HCT116 (cell line): Measurements from ENCODE around the gene MON1B. TPM values are rescaled to one million over a fixed set of nuclear protein-coding genes. Genes with fewer than 3 reads are reported as not detected.

Experiments used
- ATAC-seq: fragments of 200-7000 bp; cut with Tn5 transposase; 2 replicates; pipeline ENCODE4 v1.9.1; 2020; ENCODE audit warnings: mild to moderate bottlenecking, moderate library complexity
- Bru-seq: library from RNA; stranded (reverse); fragments of 400-500 nt; gene quantifications from one replicate; lab custom pipeline; 2021; lab: Mats Ljungman, UMichigan
- BruChase-seq, 2 experiments: library from RNA; stranded (reverse); fragments of 400-500 nt; gene quantifications; one replicate each; lab custom pipeline; 2021; lab: Mats Ljungman, UMichigan
- BruUV-seq: library from RNA; stranded (reverse); fragments of 400-500 nt; replicated peaks from 2 replicates; lab custom pipeline; 2021; lab: Mats Ljungman, UMichigan
- CTCF ChIA-PET: fragments of 300-600 bp; sonication (Branson Sonifier 250); formaldehyde crosslinking; loops from one replicate; lab custom pipeline; 2021; ENCODE audit warnings: antibody characterized with exemption; lab: Charles Lee
- POLR2A ChIA-PET: fragments of 300-600, 350-600 bp; sonication (Branson Sonifier 250); formaldehyde crosslinking; loops from one replicate; lab custom pipeline; 2021; ENCODE audit warnings: antibody characterized with exemption; lab: Charles Lee
- RAD21 ChIA-PET, 2 experiments: fragments of 300-600 bp; sonication (Branson Sonifier 250); formaldehyde crosslinking; loops; one replicate each; lab custom pipeline; 2023; ENCODE audit warnings: low total read pairs in 2 of 2; ENCODE audit not compliant: uncharacterized antibody in 2 of 2, unreplicated experiment in 2 of 2, low non-redundant PET in 1 of 2; lab: Charles Lee
- DNase-seq: peaks from one replicate; pipeline ENCODE4 v3.0.0-alpha.2; 2010; ENCODE audit warnings: low read depth, low spot score
- H2AFZ ChIP-seq: fragments of 200-600 bp; shearing (Covaris generic), sonication (generic); 2 replicates; pipeline ENCODE4 v1.6.1; 2017; ENCODE audit warnings: low read depth, mixed run types, mixed read lengths, antibody characterized with exemption, low read length; ENCODE audit not compliant: poor library complexity, severe bottlenecking
- H3K27ac ChIP-seq: 2 replicates; pipeline ENCODE4 v1.5.1; 2012; ENCODE audit warnings: low read depth, low read length
- H3K27me3 ChIP-seq: fragments of 200-600 bp; sonication (generic); 2 replicates; pipeline ENCODE4 v1.6.1; 2016; ENCODE audit warnings: mixed run types, low read length, mixed read lengths; ENCODE audit not compliant: insufficient read depth
- H3K36me3 ChIP-seq, 2 experiments: fragments of 200-500 bp in 1 of 2; fragments of 200-600 bp in 1 of 2; sonication (Bioruptor generic) in 1 of 2; sonication (generic) in 1 of 2; 2 replicates each; pipeline versions ENCODE4 v1.5.1 to v1.6.1; 2014 to 2016; ENCODE audit warnings: low read length in 2 of 2, inconsistent platforms in 1 of 2, mixed read lengths in 1 of 2, mixed run types in 1 of 2; ENCODE audit not compliant: insufficient read depth in 2 of 2, control insufficient read depth in 1 of 2
- H3K4me1 ChIP-seq, 2 experiments: fragments of 200-600 bp in 1 of 2; sonication (generic) in 1 of 2; 2 replicates each; pipeline versions ENCODE4 v1.5.1 to v1.6.1; 2012 to 2017; ENCODE audit warnings: low read length in 2 of 2, inconsistent platforms in 1 of 2, mild to moderate bottlenecking in 1 of 2, mixed read lengths in 1 of 2, mixed run types in 1 of 2, moderate library complexity in 1 of 2; ENCODE audit not compliant: insufficient read depth in 2 of 2, control insufficient read depth in 1 of 2
- H3K4me2 ChIP-seq: fragments of 200-600 bp; sonication (generic); 2 replicates; pipeline ENCODE4 v1.6.1; 2017; ENCODE audit warnings: mixed run types, low read length, mixed read lengths
- H3K4me3 ChIP-seq, 2 experiments: fragments of 200-600 bp in 1 of 2; sonication (generic) in 1 of 2; replicated peaks in 1 of 2; 2 replicates each; pipeline ENCODE4 v1.5.1; 2011 to 2016; ENCODE audit warnings: low read length in 2 of 2, control low read depth in 1 of 2, low read depth in 1 of 2, mild to moderate bottlenecking in 1 of 2, mixed read lengths in 1 of 2, mixed run types in 1 of 2
- H3K79me2 ChIP-seq: fragments of 200-600 bp; sonication (generic); 2 replicates; pipeline ENCODE4 v1.6.1; 2017; ENCODE audit warnings: mild to moderate bottlenecking, mixed run types, low read length, moderate library complexity, mixed read lengths; ENCODE audit not compliant: insufficient read depth
- H3K9ac ChIP-seq: fragments of 200-600 bp; sonication (generic); 2 replicates; pipeline ENCODE4 v1.6.1; 2016; ENCODE audit warnings: low read length, mixed read lengths
- H3K9me2 ChIP-seq: fragments of 200-600 bp; sonication (generic), shearing (Covaris generic); 2 replicates; pipeline ENCODE4 v1.6.1; 2017; ENCODE audit warnings: mixed run types, mild to moderate bottlenecking, moderate library complexity; ENCODE audit not compliant: insufficient read depth
- H3K9me3 ChIP-seq, 2 experiments: fragments of 200-500 bp in 1 of 2; fragments of 200-600 bp in 1 of 2; sonication (Bioruptor generic) in 1 of 2; sonication (generic) in 1 of 2; 2 replicates each; pipeline ENCODE4 v1.6.1; 2014 to 2017; ENCODE audit warnings: low read length in 2 of 2, mixed read lengths in 2 of 2, inconsistent platforms in 1 of 2, low read depth in 1 of 2, mild to moderate bottlenecking in 1 of 2, mixed run types in 1 of 2, moderate library complexity in 1 of 2; ENCODE audit not compliant: control insufficient read depth in 1 of 2, insufficient read depth in 1 of 2
- H4K20me1 ChIP-seq: fragments of 200-600 bp; sonication (generic), shearing (Covaris generic); 2 replicates; pipeline ENCODE4 v1.6.1; 2017; ENCODE audit warnings: mixed run types, mild to moderate bottlenecking, moderate library complexity; ENCODE audit not compliant: insufficient read depth
- CEBPB ChIP-seq: IDR thresholded peaks from 2 replicates; pipeline ENCODE4 v1.6.1; 2012; ENCODE audit warnings: low read depth
- CTCF ChIP-seq, 3 experiments: fragments of 200-600 bp in 1 of 3; sonication (generic) in 1 of 3; IDR thresholded peaks in 2 of 3; conservative IDR thresholded peaks in 1 of 3; 2 replicates each; pipeline ENCODE4 v1.5.1; 2012 to 2017; ENCODE audit warnings: low read depth in 2 of 3, low read length in 2 of 3, antibody characterized with exemption in 1 of 3, borderline replicate concordance in 1 of 3, control low read depth in 1 of 3, mild to moderate bottlenecking in 1 of 3, mixed read lengths in 1 of 3, mixed run types in 1 of 3, moderate library complexity in 1 of 3; ENCODE audit not compliant: insufficient read depth in 1 of 3
- EGR1 ChIP-seq: IDR thresholded peaks from 2 replicates; pipeline ENCODE4 v1.6.1; 2012; ENCODE audit warnings: low read depth
- ELF1 ChIP-seq: IDR thresholded peaks from 2 replicates; pipeline ENCODE4 v1.6.1; 2012; ENCODE audit warnings: low read depth, borderline replicate concordance
- JUND ChIP-seq: IDR thresholded peaks from 2 replicates; pipeline ENCODE4 v1.6.1; 2012
- POLR2AphosphoS5 ChIP-seq: IDR thresholded peaks from 2 replicates; pipeline ENCODE4 v1.6.1; 2011; ENCODE audit warnings: mild to moderate bottlenecking, low read depth, low read length, moderate library complexity
- SIN3A ChIP-seq: IDR thresholded peaks from 2 replicates; pipeline ENCODE4 v1.6.1; 2012; ENCODE audit warnings: low read depth
- SP1 ChIP-seq: IDR thresholded peaks from 2 replicates; pipeline ENCODE4 v1.6.1; 2012; ENCODE audit warnings: low read depth
- SRF ChIP-seq: IDR thresholded peaks from 2 replicates; pipeline ENCODE4 v1.6.1; 2012; ENCODE audit warnings: low read depth
- TCF7L2 ChIP-seq: IDR thresholded peaks from 2 replicates; pipeline ENCODE4 v1.7.0; 2011; ENCODE audit warnings: borderline replicate concordance, inconsistent platforms; ENCODE audit not compliant: insufficient read depth, insufficient read length; ENCODE audit errors: extremely low read depth
- YY1 ChIP-seq: IDR thresholded peaks from 2 replicates; pipeline ENCODE4 v1.6.1; 2011; ENCODE audit warnings: low read length, low read depth, moderate library complexity, mild to moderate bottlenecking; ENCODE audit not compliant: insufficient replicate concordance; ENCODE audit errors: extremely low read depth
- ZNF274 ChIP-seq: fragments of 200-500 bp; sonication (Bioruptor generic); IDR thresholded peaks from 2 replicates; pipeline ENCODE4 v1.6.1; 2014; ENCODE audit warnings: mild to moderate bottlenecking, low read depth, low read length, inconsistent platforms
- intact Hi-C: fragments of 100-400 bp; cut with micrococcal nuclease; formaldehyde crosslinking; loops from 2 replicates; pipeline ENCODE4 v1.10.0; 2022
- long read RNA-seq: library from polyadenylated mRNA; unstranded; transcript quantifications from one replicate; pipeline ENCODE4 v2.0.0, GENCODE V29; 2021; ENCODE audit not compliant: unreplicated experiment
- polyA plus RNA-seq: library from polyadenylated mRNA; unstranded; fragments of >200 nt; gene quantifications from 2 replicates; pipeline ENCODE4 v1.2.1, GENCODE V29; 2012; ENCODE audit warnings: missing spikeins
- total RNA-seq: library from RNA; stranded (reverse); gene quantifications from one replicate; pipeline ENCODE4 v1.2.1, GENCODE V29; 2021; ENCODE audit not compliant: unreplicated experiment

The MON1B gene
- total RNA-seq, result 34.7 TPM
- polyA plus RNA-seq, result 22.3 and 30.4 TPM in 2 replicates
- Bru-seq, nascent RNA, result percentile 82 among the genes with signal in this experiment
- percentile 89 among the genes with signal in this experiment for BruChase-seq, experiment 1, labeled RNA remaining after a 6-hour chase
- percentile 90 among the genes with signal in this experiment for BruChase-seq, experiment 2, labeled RNA remaining after a 2-hour chase
- long read RNA-seq, full-length matches to known transcripts, result 32 of 55 reads
- long read RNA-seq, partial matches to known transcripts, result 5 of 55 reads
- long read RNA-seq, other reads (novel, unspliced or antisense), result 18 of 55 reads

- H3K27ac ChIP-seq, result peak within 1 kb of the TSS; percentile 95
- peak within 1 kb of the TSS; percentile 86 to 97 for H3K4me3 ChIP-seq
- ChIA-PET POLR2A (no interaction called here), CTCF (interaction anchor here (1.2 to 1.6 kb wide), 2 partner anchors 19 to 32 kb away, joined by 5 to 6 read pairs; no protein-coding TSS in a partner anchor), RAD21 (interaction anchor here in 1 of 2 experiments (0.6 kb wide), 1 partner anchor 532 kb away, joined by 3 read pairs; the partner anchor contains the start of gene NUDT7)
- H3K9me2 ChIP-seq, result 0 out of 2 replicates have a peak, but pooled peaks cover 4% of the 10 kb centered on the region
- no peak for TF ChIP-seq ZNF274
- no peak for TF ChIP-seq CTCF (IDR thresholded peaks at IDR 0.05 in 2 of 3, conservative IDR thresholded peaks at IDR 0.05 in 1 of 3; ENCODE audit: borderline replicate concordance in 1 of 3, insufficient read depth in 1 of 3, low read depth in 2 of 3, low read length in 2 of 3)
- peak; percentile 99 for TF ChIP-seq ELF1
- TF ChIP-seq SIN3A, result peak; percentile 63; the same call in 1 of the 2 replicates
- no peak for TF ChIP-seq YY1
- TF ChIP-seq EGR1, result 0 out of 2 replicates have a peak, but pooled peaks have one; percentile 21
- TF ChIP-seq JUND, result no peak
- TF ChIP-seq POLR2AphosphoS5, result peak; percentile 80
- peak; percentile 46; the same call in 1 of the 2 replicates for TF ChIP-seq CEBPB
- TF ChIP-seq SRF, result no peak
- peak; percentile 96 for TF ChIP-seq SP1
- no peak for TF ChIP-seq TCF7L2
- BruUV-seq, result no TSS peak
- H3K36me3 ChIP-seq, result peaks cover 1 to 5% of the 10 kb centered on the region in 2 experiments; a peak in 2 of 4 replicates
- intact Hi-C loops, result loop anchor here (2.0 kb wide), 1 partner anchor 22 kb away; no protein-coding TSS in a partner anchor
- H2AFZ ChIP-seq, result peak within 1 kb of the TSS; percentile 80
- peak within 1 kb of the TSS; percentile 88 for H3K4me2 ChIP-seq
- peaks cover 4 to 13% of the 10 kb centered on the region in 2 experiments; a peak in 3 of 4 replicates for H3K4me1 ChIP-seq
- no peaks in the 10 kb centered on the region for H4K20me1 ChIP-seq
- peak within 1 kb of the TSS; percentile 83 for H3K9ac ChIP-seq
- H3K27me3 ChIP-seq, result no peaks in the 10 kb centered on the region
- no peaks in the 10 kb centered on the region for H3K9me3 ChIP-seq
- ATAC-seq, result peak; percentile 97
- DNase-seq, result peak; percentile 98
- H3K79me2 ChIP-seq, result peaks cover 25% of the 10 kb centered on the region
Measured at GRCh38 chr16:77190478-77191258, at the start of gene MON1B. Gene MON1B, plus strand, starts transcription at chr16:77191190. Its CDS starts 296 bp downstream, at chr16:77191486.
